Stimulated activated CD4-positive, alpha-beta T cell treated with anti-CD3 and anti-CD28 coated beads, Interleukin-2, amount 100 ng/mL, for 24 hours (primary cell): ENCODE results near the gene KIF5C.

Experiments
- DNase-seq, 2 donors: peaks; one replicate each; pipeline ENCODE4 v3.0.0-alpha.2; 2020

KIF5C gene

GRCh38 chr2:148888003-148888501, 13.0 kb downstream of the KIF5C start:
- peak in 1 of 2 donors; percentile 26 for DNase-seq

DNA sequence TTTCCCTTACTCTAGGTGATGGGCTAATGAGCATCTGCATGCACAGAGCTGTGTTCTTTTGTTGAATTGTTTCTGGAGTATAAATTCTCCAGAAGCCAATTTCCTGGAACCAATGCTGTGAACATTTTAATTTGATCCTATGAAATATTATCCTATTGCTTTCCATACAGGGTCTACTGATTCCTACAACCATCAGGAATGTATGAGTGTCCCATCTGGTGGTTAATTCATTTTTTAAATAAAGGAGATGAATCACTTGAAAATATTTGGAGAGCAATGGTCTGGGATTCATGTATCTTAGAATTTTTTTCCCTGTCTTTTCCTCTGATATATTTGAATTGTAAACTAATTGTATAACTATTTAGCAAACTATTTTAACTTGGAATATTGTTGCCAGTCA, 14.0 kb downstream of the KIF5C start:
- no peak for DNase-seq

DNA sequence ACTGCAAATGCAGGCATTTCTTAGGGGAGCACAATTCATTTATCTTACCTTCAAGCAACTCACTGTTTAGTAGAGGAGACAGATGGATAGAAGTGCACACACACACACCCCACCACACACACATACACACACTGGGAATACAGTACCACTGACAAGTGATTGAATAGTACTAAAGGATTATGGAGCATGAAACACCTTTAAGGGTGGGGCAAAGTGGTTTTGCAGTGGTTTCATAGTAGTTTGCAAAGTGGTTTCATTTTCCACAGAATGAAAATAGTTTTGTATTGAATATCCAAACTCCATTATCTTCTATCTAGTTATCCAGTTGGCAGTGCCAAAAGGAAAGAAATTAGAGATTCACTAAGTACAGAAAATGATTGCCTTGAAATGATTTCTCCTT, 18.9 kb downstream of the KIF5C start:
- no peak for DNase-seq

- no peak for DNase-seq
Observed at GRCh38 chr2:148896136-148896535, 21.1 kb downstream of the KIF5C start.

GRCh38 chr2:148899638-148900318, 24.8 kb downstream of the KIF5C start:
- no peak for DNase-seq

DNA sequence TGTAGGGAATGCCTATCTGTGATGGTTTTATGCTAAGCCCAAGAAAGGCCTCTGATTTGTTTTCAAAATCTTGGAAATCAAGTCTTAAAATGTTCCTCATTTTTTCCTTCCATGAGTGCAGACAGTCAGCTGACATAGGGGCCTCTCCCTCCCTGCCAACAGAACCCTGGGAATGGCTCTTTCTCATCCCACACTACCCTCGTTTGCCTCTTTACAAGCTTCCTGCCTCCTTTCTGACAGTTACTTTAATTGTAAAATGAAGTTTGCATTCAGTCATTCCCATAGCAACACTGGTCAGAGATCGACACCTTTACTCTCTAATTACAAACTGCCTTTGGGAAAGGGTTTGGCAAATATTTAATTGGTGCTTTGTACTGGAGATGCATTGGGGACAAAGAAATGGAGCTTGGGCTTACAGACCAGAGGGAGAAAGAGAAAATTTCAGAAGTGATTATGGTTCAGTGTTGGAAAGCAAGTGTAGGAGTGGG, 25.4 kb downstream of the KIF5C start:
- no peak for DNase-seq

DNA sequence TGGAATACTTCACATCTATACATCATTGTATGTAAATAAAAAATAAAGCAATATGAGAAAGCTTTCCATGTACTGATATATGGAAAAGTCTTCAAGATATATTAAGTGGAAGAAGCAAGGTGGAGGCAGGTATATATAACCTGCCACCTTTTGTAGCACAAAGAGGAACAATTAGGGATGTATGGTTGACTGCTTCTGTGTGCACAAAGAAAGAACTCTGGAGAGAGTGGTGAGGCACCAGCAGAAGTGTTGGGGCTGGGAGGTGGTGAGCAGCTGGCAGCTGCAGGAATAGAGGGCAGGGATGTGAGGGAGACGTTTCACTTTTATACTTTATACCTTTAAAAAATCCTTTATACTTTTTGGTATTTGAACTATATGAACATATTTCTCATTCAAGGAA, 26.1 kb downstream of the KIF5C start:
- DNase-seq, result no peak

GRCh38 chr2:148902798-148903197, 27.8 kb downstream of the KIF5C start:
- no peak for DNase-seq

GRCh38 chr2:148903294-148903693, 28.3 kb downstream of the KIF5C start:
- no peak for DNase-seq

GRCh38 chr2:148903979-148904378, 29.0 kb downstream of the KIF5C start:
- DNase-seq, result no peak

- DNase-seq, result no peak
Observed at GRCh38 chr2:148906124-148906523, 31.1 kb downstream of the KIF5C start.

GRCh38 chr2:148907085-148907785, 32.2 kb downstream of the KIF5C start:
- DNase-seq, result no peak

DNA sequence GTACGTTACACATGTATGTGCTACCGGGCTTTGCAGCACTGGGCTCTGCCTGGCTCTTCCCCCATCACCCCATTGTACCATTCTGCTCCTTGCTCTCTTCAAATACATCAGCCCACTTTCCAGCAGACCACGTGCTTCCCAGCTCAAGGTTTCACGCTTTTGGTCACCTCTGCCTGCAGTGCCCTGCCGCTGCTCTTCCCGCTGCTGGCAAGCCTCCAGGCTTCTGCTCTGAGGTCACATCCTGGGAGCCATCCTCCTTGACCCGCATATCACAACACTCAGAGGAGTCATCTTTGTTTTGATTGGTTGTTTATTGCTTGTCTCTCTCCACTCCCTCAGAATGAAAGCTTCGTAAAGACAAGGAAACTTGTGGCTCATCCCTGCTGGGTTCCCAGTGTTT, 34.1 kb downstream of the KIF5C start:
- no peak for DNase-seq

DNA sequence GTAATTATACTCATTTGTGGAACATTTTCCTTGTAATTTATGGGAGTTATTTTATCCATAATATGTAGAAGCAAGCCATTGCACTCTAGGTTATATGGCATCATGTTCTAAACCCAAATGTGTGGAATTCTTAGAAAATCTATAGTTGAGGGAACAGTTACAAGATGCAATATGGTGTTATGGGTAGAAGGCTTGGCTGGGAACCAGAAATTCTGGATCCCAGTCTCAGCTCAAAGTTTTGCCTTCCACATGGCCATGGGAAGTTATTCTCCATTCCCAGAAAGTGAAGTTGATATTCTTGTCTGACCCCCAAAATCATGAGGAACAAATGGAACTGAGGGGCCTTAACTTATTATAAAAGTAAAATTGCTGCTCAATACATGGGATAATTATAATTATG, 38.0 kb downstream of the KIF5C start:
- no peak for DNase-seq

- DNase-seq, result no peak
Observed at GRCh38 chr2:148913492-148913891, 38.5 kb downstream of the KIF5C start.

DNA sequence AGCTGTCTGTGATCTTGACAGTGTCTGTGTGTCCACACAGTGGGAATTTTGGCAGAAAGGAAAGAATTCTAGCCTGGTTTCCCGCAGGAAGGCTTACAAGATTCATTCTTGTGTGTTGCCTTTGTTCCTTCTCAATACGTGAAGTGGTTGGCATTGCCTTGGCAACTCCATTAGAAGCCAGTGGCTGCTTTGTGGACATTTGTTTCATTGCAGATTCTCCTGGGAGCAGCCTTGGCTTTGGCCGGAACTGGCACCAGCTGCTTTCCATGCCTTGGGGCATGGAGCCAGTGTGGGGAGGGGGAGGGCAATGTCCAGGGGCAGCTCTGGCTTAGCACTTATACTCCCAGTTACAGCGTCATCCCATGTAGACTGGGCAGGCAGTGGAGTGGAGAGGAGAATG, 39.4 kb downstream of the KIF5C start:
- DNase-seq, result no peak

DNA sequence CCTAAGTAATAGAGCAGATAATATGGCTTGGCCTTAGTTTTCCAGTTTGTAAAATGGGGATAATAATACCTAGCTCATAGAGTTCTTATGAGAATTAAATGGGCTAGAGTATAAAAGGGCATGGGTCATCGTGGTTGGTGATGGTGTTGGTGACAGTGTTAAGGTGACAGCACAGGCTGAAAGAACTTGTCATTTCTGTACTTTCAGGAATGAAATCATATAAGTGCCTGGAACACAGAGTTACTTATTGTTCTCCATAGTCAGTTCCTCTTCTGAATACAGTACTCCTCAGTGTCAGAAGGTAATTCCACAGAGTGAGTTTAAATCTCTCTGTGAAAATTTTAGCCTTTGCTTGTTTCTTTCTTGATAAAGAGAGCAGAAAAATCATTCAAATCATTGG, 42.4 kb downstream of the KIF5C start:
- DNase-seq, result no peak

- DNase-seq, result no peak
Observed at GRCh38 chr2:148918554-148918953, 43.5 kb downstream of the KIF5C start.

- DNase-seq, result no peak
Observed at GRCh38 chr2:148920559-148920958, 45.5 kb downstream of the KIF5C start.

DNA sequence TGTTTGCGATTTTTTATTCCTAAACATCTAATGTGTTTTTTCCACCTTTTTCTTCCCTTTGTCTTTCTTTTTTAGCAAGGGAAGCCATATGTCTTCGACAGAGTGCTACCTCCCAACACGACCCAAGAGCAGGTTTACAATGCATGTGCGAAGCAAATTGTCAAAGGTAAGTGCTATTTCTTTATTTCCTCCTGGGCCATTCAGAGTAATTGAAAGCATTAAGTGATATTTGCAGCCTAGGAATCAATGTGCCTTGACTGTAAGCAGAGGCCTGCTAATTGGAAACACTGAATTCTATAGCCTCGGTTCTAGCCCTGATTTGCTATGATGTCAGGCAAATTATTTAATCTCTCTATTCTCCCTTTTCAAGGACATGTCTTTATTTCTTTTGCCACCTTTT, 47.0 kb downstream of the KIF5C start:
- no peak for DNase-seq

GRCh38 chr2:148922776-148923475, 47.9 kb downstream of the KIF5C start:
- DNase-seq, result no peak

DNA sequence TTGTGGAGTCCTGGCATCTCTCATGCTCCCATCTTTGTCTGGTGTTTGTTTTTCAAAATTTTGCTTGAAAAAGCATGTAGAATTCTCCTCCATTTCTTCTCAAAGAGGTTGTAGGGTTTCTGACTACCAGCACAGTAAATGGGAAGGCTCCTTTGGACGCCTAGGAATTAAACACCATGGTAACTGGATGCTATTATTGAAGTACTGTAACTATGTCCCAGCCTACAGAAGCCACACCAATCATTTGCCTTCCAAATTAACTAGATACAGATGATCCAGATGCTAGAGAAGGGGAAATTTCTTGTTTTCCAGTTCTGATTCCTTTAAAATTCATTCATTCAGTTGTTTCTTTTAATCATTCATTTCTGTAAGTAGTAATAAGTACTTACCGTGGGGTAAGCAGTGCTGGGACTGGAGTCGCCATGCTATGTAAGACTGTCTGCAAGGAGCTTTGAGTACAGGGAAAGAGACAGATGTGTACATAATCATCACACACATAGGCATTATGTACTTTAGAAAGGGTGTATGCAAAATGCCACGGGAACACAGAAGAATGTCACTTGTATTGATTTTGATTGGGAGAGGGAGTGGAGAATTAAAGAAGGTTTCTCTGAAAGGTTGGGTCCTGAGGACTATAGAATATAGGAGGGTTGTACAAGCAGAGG, 49.6 kb downstream of the KIF5C start:
- no peak for DNase-seq

DNA sequence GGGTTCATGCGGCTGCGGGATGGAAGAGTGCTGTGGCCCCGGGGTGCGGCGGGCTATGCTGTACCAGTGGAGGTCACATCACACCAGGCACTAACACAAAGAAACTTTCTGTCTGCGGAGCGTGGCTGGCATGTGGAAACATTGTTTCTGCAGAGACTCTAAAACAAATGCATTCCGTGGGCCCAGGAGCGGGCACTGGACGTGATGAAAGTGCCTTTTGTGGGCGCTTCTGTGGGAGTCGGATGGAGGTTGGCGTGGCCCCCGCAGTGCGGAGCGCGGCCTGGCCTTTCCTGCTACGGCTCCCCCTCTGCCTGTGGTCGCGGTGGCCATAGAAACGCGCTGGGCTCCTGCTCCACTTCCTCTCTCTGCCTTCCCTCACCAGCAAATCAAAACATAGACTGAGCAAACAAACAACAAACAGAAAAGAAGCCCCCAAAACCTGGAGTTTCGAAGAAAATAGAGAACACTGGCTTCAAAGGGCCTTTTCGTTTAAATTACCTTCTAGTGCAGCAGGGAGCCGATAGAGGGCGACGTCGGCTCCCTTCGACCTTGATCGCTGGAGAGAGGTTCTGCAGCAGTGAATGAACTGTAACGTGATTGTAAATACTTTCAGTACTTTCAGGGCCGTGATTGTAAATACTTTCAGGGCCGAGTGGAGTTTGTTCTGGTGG, 51.4 kb downstream of the KIF5C start:
- DNase-seq, result peak; percentile 42 to 62
